ENCODE measurements around the gene MIPOL1.

MIPOL1 gene

DNA sequence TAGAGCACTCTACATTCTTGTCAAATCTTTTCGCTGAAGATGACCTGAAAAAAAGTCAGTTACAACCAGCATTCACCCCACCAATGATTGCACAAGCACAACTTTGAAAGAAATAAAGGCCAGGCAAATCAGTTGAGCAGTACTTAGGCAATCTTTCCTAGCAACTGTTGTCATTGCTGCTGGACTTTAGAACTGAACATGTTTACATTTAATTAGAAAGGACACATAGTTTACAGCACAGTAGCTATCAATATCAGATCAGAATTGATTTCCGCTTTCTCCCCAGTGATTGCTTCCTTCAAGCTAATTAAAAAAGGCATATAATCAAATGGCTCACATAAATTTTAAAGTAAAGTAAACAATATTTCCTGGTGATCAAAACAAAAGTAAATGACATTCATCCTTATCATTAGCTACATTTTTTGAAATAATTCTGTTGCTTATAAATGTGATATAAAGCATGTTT lies 268.9 kb downstream of the MIPOL1 start:
- no peak for DNase-seq

DNA sequence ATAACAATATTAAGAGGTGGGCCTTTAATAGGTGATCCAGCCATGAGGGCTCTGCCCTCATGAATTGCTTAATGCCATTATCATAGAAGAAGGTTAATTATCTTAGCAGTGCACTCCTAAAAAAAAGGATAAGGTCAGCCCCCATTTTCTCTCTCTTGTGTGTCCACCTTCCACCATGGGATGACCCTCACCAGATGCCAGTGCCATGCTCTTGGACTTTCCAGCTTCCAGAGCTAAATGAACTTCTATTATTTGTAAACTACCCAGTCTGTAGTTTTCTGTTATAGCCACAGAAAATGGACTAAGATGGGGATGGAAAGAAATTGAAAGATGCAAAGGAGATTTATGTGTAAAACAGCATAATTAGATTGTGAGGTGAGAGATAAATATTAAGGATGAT lies 271.9 kb downstream of the MIPOL1 start:
- DNase-seq, result no peak

GRCh38 chr14:37470251-37470650 lies 272.5 kb downstream of the MIPOL1 start:
- DNase-seq, result no peak

- no peak for DNase-seq
Observed at GRCh38 chr14:37472906-37473305, 275.2 kb downstream of the MIPOL1 start.

DNA sequence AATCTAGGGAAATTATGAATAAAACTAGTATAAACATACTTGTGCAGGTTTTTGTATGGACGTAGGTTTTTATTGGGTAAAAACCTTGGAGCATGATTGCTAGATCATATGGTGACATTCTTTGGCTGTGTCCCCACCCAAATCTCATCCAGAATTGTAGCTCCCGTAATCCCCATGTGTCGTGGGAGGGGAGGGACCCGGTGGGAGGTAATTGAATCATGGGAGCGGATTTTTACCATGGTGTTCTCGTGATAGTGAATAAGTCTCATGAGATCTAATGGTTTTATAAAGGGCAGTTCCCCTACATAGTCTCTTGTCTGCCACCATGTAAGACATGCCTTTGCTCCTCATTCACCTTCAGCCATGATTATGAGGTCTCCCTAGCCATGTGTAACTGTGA lies 276.5 kb downstream of the MIPOL1 start:
- no peak for DNase-seq

DNA sequence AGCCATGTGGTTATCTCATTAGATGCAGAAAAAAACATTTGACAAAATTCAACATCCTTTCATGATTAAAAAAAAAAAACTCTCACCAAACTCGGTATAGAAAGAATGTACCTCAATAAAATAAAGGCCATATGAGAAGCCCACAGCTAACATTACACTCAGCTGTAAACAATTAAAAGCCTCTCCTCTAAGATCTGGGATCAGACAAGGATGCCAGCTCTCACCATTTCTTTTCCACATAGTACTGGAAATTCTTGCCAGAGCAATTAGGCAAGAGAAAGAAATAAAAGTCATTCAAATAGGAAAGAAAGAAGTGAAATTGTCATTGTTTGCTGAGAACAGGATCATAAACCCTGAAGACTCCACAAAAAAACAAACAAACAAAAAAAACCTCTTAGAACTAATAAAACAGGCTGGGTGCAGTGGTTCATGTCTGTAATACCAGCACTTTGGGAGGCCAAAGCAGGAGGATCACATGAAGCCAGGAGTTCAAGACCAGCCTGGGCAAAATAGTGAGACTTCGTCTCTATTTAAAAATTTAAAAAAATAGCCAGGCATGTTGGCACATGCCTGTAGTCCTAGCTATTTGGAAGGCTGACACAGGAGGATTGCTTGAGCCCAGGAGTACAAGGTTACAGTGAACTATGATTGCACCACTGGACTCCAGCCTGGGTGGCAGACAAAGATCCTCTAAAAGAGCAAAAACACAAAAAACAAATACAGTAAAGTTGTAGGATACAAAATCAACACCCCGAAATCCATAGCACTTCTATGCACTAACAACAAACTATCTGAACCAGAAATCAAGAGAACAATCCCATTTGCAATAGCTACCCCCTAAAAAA lies 282.9 kb downstream of the MIPOL1 start:
- no peak for DNase-seq

DNA sequence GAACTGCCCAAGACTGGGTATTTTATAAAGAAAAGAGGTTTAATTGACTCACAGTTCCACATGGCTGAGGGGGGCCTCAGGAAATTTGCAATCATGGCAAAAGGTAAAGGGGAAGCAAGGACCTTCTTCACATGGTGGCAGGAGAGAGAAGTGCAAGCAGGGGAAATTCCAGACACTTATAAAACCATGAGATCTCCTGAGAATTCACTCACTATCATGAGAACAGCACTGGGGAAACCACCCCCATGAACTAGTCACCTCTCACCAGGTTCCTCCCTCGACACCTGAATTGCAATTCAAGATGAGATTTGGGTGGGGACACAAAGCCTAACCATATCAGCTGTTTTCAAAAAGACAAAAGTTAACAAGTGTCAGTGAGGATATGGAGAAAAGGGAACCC lies 284.7 kb downstream of the MIPOL1 start:
- DNase-seq, result no peak

DNA sequence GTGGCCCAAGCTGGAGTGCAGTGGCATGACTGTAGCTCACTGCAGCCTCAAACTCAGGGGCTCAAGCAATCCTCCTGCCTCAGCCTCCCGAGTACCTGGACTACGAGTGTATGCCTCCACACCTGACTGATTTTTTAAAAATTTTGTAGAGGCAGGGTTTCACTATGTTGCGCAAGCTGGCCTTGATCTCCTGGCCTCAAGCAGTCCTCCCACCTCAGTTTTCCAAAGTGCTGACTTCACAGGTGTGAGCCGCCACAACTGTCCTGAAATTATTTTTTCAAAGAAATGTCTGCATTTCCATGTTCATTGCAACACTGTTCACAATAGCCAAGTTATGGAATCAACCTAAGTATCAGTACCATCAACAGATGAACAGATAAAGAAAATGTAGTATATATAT lies 285.9 kb downstream of the MIPOL1 start:
- no peak for DNase-seq

- no peak for DNase-seq
Observed at GRCh38 chr14:37490607-37491006, 292.9 kb downstream of the MIPOL1 start.

- DNase-seq, result no peak
Observed at GRCh38 chr14:37491076-37491475, 293.3 kb downstream of the MIPOL1 start.

DNA sequence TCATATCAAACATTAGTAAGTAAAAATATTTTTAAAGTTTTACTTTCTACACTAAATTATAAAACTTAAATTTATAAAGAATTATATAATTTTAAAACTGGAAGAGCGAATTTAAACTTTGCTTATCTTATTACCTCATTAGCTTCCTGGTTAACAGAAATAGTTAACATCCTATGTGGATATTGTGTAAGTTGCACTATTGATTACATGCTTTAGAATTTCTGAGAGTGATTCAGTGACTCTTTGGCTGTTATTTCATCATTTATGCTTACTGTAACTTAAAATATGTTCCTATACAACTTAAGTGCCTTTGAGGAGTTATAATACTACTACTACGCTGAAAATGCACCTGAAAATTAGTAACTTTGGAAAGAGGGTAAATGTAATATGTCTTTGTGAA lies 295.9 kb downstream of the MIPOL1 start:
- DNase-seq, result no peak

DNA sequence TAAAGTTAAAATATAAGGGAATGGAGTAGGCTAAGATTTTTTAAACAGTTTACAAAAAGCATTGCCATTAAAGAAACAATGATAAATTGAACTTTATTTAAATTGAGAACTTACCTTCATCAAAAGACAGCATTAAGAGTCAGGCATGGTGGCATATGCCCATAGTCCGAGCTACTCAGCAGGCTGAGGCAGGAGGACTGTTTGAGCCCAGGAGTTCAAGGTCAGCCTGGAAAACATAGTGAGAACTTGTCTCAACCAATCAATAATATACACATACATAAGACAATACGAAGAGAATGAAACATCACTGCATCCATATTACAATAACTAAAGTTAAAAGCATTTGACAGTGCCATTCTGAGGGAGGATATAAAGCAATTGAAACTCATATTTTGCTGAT lies 299.7 kb downstream of the MIPOL1 start:
- no peak for DNase-seq

- no peak for DNase-seq
Observed at GRCh38 chr14:37501877-37502276, 304.1 kb downstream of the MIPOL1 start.

GRCh38 chr14:37508503-37508902 lies 310.8 kb downstream of the MIPOL1 start:
- DNase-seq, result no peak

GRCh38 chr14:37512173-37512572 lies 314.4 kb downstream of the MIPOL1 start:
- no peak for DNase-seq

GRCh38 chr14:37515771-37516170 lies 318.0 kb downstream of the MIPOL1 start:
- DNase-seq, result no peak

DNA sequence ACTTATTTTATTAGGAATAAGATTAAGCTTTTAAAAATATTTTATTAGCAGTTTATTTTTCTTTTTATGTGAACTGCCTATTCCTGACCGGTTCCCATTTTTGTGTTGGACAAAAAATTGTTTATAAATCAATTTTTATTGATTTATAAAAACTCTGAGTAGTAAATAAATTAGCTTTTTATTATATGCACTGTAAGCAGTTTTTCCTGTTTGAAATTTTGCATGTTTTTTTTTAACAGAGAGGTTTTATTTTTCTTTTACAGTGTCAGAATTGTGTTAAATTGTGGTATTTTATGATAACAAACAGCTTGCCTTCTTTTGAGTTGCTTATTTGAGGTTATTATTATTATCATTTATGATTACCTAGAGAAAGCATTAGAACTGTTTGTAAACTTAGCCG lies 329.3 kb downstream of the MIPOL1 start:
- no peak for DNase-seq

GRCh38 chr14:37539992-37540391 lies 342.3 kb downstream of the MIPOL1 start:
- no peak for DNase-seq

DNA sequence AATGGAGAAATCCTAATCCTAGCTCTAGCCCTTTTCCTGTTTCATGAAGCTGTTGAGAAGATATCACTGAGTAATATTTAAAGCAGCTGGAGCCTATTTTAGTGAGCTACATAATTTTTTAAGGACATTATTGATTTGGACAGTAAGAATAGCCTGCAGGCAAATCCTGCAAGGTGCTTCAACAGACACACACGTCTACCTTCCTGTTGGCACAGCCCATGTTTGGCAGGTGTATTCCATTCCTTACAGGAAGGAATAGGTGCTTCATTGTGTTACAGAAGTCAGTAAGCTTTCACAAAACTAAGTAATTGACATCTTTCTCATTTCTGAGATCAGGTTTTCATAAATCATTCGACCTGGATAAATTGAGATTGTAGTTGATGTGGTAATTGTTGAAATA lies 346.7 kb downstream of the MIPOL1 start:
- DNase-seq, result no peak

DNA sequence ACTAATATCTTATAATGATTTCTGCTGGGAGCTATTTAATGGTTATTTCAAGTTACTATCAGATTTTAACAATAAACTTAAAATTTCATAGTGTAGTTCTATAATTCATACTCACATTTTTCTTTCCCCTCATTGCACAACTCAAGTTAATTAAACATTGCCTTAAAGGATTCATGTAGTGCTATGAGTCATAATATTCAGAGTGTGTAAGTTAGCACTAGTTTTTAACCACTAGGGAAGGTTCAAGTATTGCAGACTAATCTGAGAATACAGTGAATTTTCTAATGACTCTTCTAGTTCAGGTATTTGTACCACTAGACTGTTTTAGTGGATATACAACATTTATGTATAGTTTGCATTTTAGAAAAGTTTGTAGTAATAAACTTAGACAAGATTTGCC lies 347.4 kb downstream of the MIPOL1 start:
- DNase-seq, result no peak

DNA sequence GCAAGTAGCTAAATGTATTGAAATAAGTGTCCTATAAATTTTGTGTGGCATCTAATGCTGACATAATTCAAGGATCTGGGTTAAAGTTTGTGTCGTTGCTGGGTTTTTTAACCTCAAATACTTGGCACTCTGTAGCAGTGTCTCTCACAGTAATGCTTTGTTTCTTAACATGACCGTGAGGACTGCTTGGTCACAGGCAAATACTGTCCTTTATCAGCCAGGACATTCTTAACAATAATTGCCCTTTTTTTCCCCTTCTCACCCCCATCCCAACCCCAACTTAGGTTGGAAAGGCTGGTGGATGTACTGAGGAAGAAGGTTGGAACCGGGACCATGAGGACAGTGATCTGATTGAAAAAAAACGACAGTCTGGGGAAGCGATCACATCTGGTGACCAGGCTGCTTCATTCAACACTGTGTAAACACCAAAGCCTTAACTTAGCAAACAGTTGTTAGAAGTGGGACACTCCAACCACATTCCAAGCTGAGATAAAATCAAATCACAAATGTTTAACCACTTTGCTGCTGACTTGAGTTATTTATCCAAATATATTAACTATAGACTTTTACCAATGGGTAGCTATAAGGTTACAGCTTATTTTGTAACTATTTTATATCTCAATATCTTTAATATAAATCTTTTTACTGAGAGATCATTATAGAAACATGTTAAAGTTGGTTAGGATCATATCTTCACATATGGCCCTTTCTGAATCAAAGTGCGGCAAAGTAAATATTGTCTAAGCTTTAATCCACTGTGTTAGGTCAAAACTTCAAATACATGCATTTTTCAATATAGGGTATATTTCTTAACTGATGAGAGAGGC lies 349.1 kb downstream of the MIPOL1 start:
- no peak for DNase-seq

- DNase-seq, result no peak
Observed at GRCh38 chr14:37550511-37550910, 352.8 kb downstream of the MIPOL1 start.

DNA sequence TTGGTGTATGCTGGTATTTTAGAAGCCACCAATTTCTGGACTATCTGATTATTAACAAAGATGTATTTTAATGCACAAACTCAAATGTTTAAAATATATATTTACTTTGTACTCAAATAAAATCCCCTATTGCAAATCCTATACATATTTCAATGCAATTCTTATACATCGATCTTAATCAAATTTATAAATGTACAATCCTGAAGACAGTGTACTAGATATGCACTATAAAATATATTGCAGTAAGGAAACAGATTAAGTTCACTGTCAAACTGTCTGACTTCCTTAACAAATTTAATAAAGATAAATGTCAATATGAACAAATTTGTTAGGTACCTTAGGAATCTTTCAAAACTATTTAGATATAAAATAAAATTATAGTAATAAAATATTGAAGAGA lies 353.4 kb downstream of the MIPOL1 start:
- no peak for DNase-seq

- no peak for DNase-seq
Observed at GRCh38 chr14:37553935-37554550, 356.3 kb downstream of the MIPOL1 start.

All from inflammatory macrophage treated with lipopolysaccharide for 1 hour (primary cell).